ENCODE results near the gene TMIGD1. TPM values are rescaled to one million over a fixed set of nuclear protein-coding genes. Genes with fewer than 3 reads are reported as not detected.

The TMIGD1 gene
- total and polyA plus RNA-seq, 2 donors (not counting 1 experiment from before 2014, with no cell fraction given), result not detected

DNA sequence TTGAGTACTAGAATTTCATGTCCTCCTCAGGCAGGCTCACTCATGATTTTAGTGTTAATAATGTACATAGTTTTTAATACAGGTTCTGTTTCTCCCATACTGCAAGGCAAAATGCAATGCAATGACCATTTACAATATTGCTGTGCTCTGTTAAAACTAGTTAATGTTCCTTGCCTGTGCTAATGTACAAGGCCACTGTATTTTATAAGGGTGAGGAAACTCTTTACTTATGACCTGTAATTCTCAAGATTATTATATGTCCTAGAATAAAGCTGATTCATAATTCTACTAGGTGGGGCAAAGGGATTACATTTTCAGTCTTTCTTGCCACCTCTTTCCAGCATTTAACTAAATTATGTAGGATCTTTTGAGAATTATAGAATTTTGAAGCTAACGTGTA is 19.4 kb downstream of the TMIGD1 start:
- Histone ChIP-seq H3K9ac (ENCODE audit: insufficient read depth, low read length) (no peak overlapping the region), H3K79me2 (ENCODE audit: control insufficient read depth, insufficient read depth, low read length) (no peaks in the 10 kb centered on the region), H2AFZ (ENCODE audit: low read length) (no peak overlapping the region), H3K27ac (ENCODE audit: insufficient read depth, low read length) (no peak overlapping the region), H3K4me2 (ENCODE audit: extremely low read depth, insufficient read depth, low read length) (no peak overlapping the region), H3K4me3 (replicated peaks in 1 of 4; ENCODE audit: control extremely low read depth in 1 of 4, insufficient read depth in 1 of 4, low read depth in 3 of 4, low read length in 4 of 4) (no peak overlapping the region), H3K36me3 (ENCODE audit: control insufficient read depth, insufficient read depth, low read length) (no peaks in the 10 kb centered on the region), H3K9me3 (ENCODE audit: control insufficient read depth, insufficient read depth, low read depth, low read length) (no peaks in the 10 kb centered on the region), H3K27me3 (ENCODE audit: control insufficient read depth, insufficient read depth, low read length) (no peaks in the 10 kb centered on the region), H4K20me1 (ENCODE audit: control insufficient read depth, extremely low read depth, insufficient read depth, low read length) (no peaks in the 10 kb centered on the region), H3K4me1 (ENCODE audit: control insufficient read depth, extremely low read depth, insufficient read depth, low read length) (no peaks in the 10 kb centered on the region)
- no peak for DNase-seq (ENCODE audit: low read depth in 2 of 2)
- no peak for TF ChIP-seq CTCF (conservative IDR thresholded peaks at IDR 0.05 in 1 of 2, IDR thresholded peaks at IDR 0.05 in 1 of 2; ENCODE audit: low read depth in 1 of 2, low read length in 2 of 2)
- TF ChIP-seq EZH2 (IDR thresholded peaks at IDR 0.05; ENCODE audit: low read length, missing control alignments), result no peak

DNA sequence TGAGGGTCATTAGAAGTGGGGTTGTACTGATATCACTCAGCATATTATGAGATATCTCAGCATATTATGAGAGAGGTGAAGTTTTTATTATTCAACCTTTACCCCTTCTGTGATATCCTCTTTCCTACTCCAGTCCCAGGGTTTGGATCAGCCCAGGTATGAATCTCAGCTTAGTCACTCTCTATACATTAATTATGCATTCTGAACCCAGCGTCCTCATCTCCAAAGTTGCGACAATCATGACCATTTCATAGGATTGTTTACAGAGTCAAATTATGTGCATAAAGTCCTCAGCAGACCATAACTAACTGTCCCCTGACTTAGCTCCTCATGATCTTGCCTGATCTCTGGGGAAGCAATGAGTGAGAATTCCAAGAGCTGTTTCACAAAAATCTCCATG is 21.6 kb downstream of the TMIGD1 start:
- Histone ChIP-seq H3K4me2 (ENCODE audit: extremely low read depth, insufficient read depth, low read length) (no peak overlapping the region), H3K4me1 (ENCODE audit: control insufficient read depth, extremely low read depth, insufficient read depth, low read length) (no peaks in the 10 kb centered on the region), H2AFZ (ENCODE audit: low read length) (no peak overlapping the region), H3K27me3 (ENCODE audit: control insufficient read depth, insufficient read depth, low read length) (no peaks in the 10 kb centered on the region), H3K36me3 (ENCODE audit: control insufficient read depth, insufficient read depth, low read length) (no peaks in the 10 kb centered on the region), H3K27ac (ENCODE audit: insufficient read depth, low read length) (no peak overlapping the region), H4K20me1 (ENCODE audit: control insufficient read depth, extremely low read depth, insufficient read depth, low read length) (no peaks in the 10 kb centered on the region), H3K9me3 (ENCODE audit: control insufficient read depth, insufficient read depth, low read depth, low read length) (no peaks in the 10 kb centered on the region), H3K4me3 (replicated peaks in 1 of 4; ENCODE audit: control extremely low read depth in 1 of 4, insufficient read depth in 1 of 4, low read depth in 3 of 4, low read length in 4 of 4) (no peak overlapping the region), H3K9ac (ENCODE audit: insufficient read depth, low read length) (no peak overlapping the region), H3K79me2 (ENCODE audit: control insufficient read depth, insufficient read depth, low read length) (no peaks in the 10 kb centered on the region)
- DNase-seq (ENCODE audit: low read depth in 2 of 2), result no peak
- TF ChIP-seq EZH2 (IDR thresholded peaks at IDR 0.05; ENCODE audit: low read length, missing control alignments) (no peak), CTCF (conservative IDR thresholded peaks at IDR 0.05 in 1 of 2, IDR thresholded peaks at IDR 0.05 in 1 of 2; ENCODE audit: low read depth in 1 of 2, low read length in 2 of 2) (no peak)

- Histone ChIP-seq H3K4me3 (replicated peaks in 1 of 4; ENCODE audit: control extremely low read depth in 1 of 4, insufficient read depth in 1 of 4, low read depth in 3 of 4, low read length in 4 of 4) (no peak overlapping the region), H3K79me2 (ENCODE audit: control insufficient read depth, insufficient read depth, low read length) (no peaks in the 10 kb centered on the region), H3K4me2 (ENCODE audit: extremely low read depth, insufficient read depth, low read length) (no peak overlapping the region), H3K27ac (ENCODE audit: insufficient read depth, low read length) (no peak overlapping the region), H3K27me3 (ENCODE audit: control insufficient read depth, insufficient read depth, low read length) (no peaks in the 10 kb centered on the region), H3K4me1 (ENCODE audit: control insufficient read depth, extremely low read depth, insufficient read depth, low read length) (no peaks in the 10 kb centered on the region), H3K9ac (ENCODE audit: insufficient read depth, low read length) (no peak overlapping the region), H3K36me3 (ENCODE audit: control insufficient read depth, insufficient read depth, low read length) (no peaks in the 10 kb centered on the region), H2AFZ (ENCODE audit: low read length) (no peak overlapping the region), H4K20me1 (ENCODE audit: control insufficient read depth, extremely low read depth, insufficient read depth, low read length) (no peaks in the 10 kb centered on the region), H3K9me3 (ENCODE audit: control insufficient read depth, insufficient read depth, low read depth, low read length) (no peaks in the 10 kb centered on the region)
- no peak for TF ChIP-seq EZH2 (IDR thresholded peaks at IDR 0.05; ENCODE audit: low read length, missing control alignments)
- TF ChIP-seq CTCF (conservative IDR thresholded peaks at IDR 0.05 in 1 of 2, IDR thresholded peaks at IDR 0.05 in 1 of 2; ENCODE audit: low read depth in 1 of 2, low read length in 2 of 2), result no peak
- DNase-seq (ENCODE audit: low read depth in 2 of 2), result no peak
Observed at GRCh38 chr17:30310562-30310961, 23.3 kb downstream of the TMIGD1 start.
